Measurements from ENCODE around the gene STAP1.
"Not testable (repeated sequence)": the region's sequence is repeated elsewhere in the genome, so short reads cannot be mapped to it uniquely, and the experiment has no call there.

Gene STAP1

GRCh38 chr4:67634741-67635140 lies 76.2 kb downstream of the STAP1 start:
- no peak for DNase-seq

- DNase-seq = no peak
These were observed 76.8 kb downstream of the STAP1 start for GRCh38 chr4:67635331-67635730.

- DNase-seq = not testable (repeated sequence)
These were observed 78.5 kb downstream of the STAP1 start for GRCh38 chr4:67636978-67637377.

GRCh38 chr4:67638136-67638535 lies 79.6 kb downstream of the STAP1 start:
- DNase-seq = peak in 1 of 2 donors; percentile 64

GRCh38 chr4:67651536-67651935 lies 93.0 kb downstream of the STAP1 start:
- no peak for DNase-seq

All from bone marrow (tissue), 2 donors.